Endothelial cell (in vitro differentiated cells): ENCODE data around the gene PPM1H. TPM values are rescaled to one million over a fixed set of nuclear protein-coding genes. Genes with fewer than 3 reads are reported as not detected.
A peak's percentile ranks its signal among the peaks of the same experiment; 100 is the strongest.
"Not testable (repeated sequence)": the region's sequence is repeated elsewhere in the genome, so short reads cannot be mapped to it uniquely, and the experiment has no call there.

Experiments used
- DNase-seq: peaks from one replicate; pipeline ENCODE4 v3.0.0; 2021; ENCODE audit warnings: low spot score
- H3K27ac Mint-ChIP-seq: one replicate; pipeline ENCODE4 v1.8.0; 2021; ENCODE audit warnings: mixed read lengths, inconsistent platforms; ENCODE audit not compliant: unreplicated experiment
- H3K27me3 Mint-ChIP-seq: one replicate; pipeline ENCODE4 v1.8.0; 2021; ENCODE audit warnings: mild to moderate bottlenecking, moderate library complexity, mixed read lengths, inconsistent platforms; ENCODE audit not compliant: unreplicated experiment
- H3K36me3 Mint-ChIP-seq: one replicate; pipeline ENCODE4 v1.8.0; 2021; ENCODE audit warnings: mild to moderate bottlenecking, low read depth, mixed read lengths, inconsistent platforms; ENCODE audit not compliant: unreplicated experiment
- H3K4me1 Mint-ChIP-seq: one replicate; pipeline ENCODE4 v1.8.0; 2021; ENCODE audit warnings: mild to moderate bottlenecking, mixed read lengths, inconsistent platforms; ENCODE audit not compliant: unreplicated experiment
- H3K4me3 Mint-ChIP-seq: one replicate; pipeline ENCODE4 v1.8.0; 2021; ENCODE audit warnings: mild to moderate bottlenecking, mixed read lengths, inconsistent platforms; ENCODE audit not compliant: unreplicated experiment
- H3K9me3 Mint-ChIP-seq: one replicate; pipeline ENCODE4 v1.8.0; 2021; ENCODE audit warnings: mixed read lengths, inconsistent platforms; ENCODE audit not compliant: unreplicated experiment
- CTCF ChIP-seq: fragments of 200-600 bp; sonication (generic); IDR thresholded peaks from one replicate; pipeline ENCODE4 v1.5.0; 2021; ENCODE audit warnings: antibody characterized with exemption; ENCODE audit not compliant: unreplicated experiment
- total RNA-seq: library from RNA; stranded (reverse); fragmentation: NEBNext Ultra II Directional; extraction: Animal tissue kit (Norgen Biotek cat#: 25700); gene quantifications from one replicate; pipeline ENCODE4 v1.2.1, GENCODE V29; 2021; ENCODE audit not compliant: unreplicated experiment

The PPM1H gene
- total RNA-seq, 1 donor from 2014 or later = 71.8 TPM

- H3K27me3 Mint-ChIP-seq = peaks cover 3% of the 10 kb centered on the region
- H3K27ac Mint-ChIP-seq = peak overlapping the region; percentile 13
- peaks cover 24% of the 10 kb centered on the region for H3K4me1 Mint-ChIP-seq
- no peak overlapping the region for H3K4me3 Mint-ChIP-seq
- DNase-seq = no peak
- no peak for TF ChIP-seq CTCF
- H3K9me3 Mint-ChIP-seq = no peaks in the 10 kb centered on the region
- peaks cover 29% of the 10 kb centered on the region for H3K36me3 Mint-ChIP-seq
Measured at GRCh38 chr12:62882696-62883095, 52.3 kb downstream of the PPM1H start.

- H3K4me3 Mint-ChIP-seq = no peak overlapping the region
- peaks cover 28% of the 10 kb centered on the region for H3K36me3 Mint-ChIP-seq
- H3K9me3 Mint-ChIP-seq = no peaks in the 10 kb centered on the region
- H3K27ac Mint-ChIP-seq = no peak overlapping the region
- no peak for TF ChIP-seq CTCF
- peaks cover 3% of the 10 kb centered on the region for H3K27me3 Mint-ChIP-seq
- peaks cover 21% of the 10 kb centered on the region for H3K4me1 Mint-ChIP-seq
- no peak for DNase-seq
Measured at GRCh38 chr12:62882140-62882539, 52.8 kb downstream of the PPM1H start.

- DNase-seq = no peak
- Mint-ChIP-seq H3K36me3 (peaks cover 35% of the 10 kb centered on the region), H3K9me3 (no peaks in the 10 kb centered on the region), H3K27me3 (peaks cover 3% of the 10 kb centered on the region), H3K27ac (no peak overlapping the region), H3K4me3 (no peak overlapping the region), H3K4me1 (peaks cover 17% of the 10 kb centered on the region)
- no peak for TF ChIP-seq CTCF
Measured at GRCh38 chr12:62879691-62880090, 55.3 kb downstream of the PPM1H start.

- not testable (repeated sequence) for H3K9me3 Mint-ChIP-seq, DNase-seq, H3K27ac Mint-ChIP-seq, H3K4me3 Mint-ChIP-seq, H3K27me3 Mint-ChIP-seq
- Mint-ChIP-seq H3K4me1 (peaks cover 15% of the 10 kb centered on the region), H3K36me3 (peaks cover 33% of the 10 kb centered on the region)
Measured at GRCh38 chr12:62879228-62879627, 55.7 kb downstream of the PPM1H start.

- Mint-ChIP-seq H3K27me3 (peaks cover 3% of the 10 kb centered on the region), H3K4me3 (no peak overlapping the region), H3K4me1 (peaks cover 15% of the 10 kb centered on the region), H3K9me3 (no peaks in the 10 kb centered on the region), H3K27ac (no peak overlapping the region), H3K36me3 (peaks cover 33% of the 10 kb centered on the region)
- no peak for DNase-seq
- TF ChIP-seq CTCF = no peak
Measured at GRCh38 chr12:62878211-62878610, 56.7 kb downstream of the PPM1H start.
